ENCODE data around the gene GALNT17.

GALNT17 gene

DNA sequence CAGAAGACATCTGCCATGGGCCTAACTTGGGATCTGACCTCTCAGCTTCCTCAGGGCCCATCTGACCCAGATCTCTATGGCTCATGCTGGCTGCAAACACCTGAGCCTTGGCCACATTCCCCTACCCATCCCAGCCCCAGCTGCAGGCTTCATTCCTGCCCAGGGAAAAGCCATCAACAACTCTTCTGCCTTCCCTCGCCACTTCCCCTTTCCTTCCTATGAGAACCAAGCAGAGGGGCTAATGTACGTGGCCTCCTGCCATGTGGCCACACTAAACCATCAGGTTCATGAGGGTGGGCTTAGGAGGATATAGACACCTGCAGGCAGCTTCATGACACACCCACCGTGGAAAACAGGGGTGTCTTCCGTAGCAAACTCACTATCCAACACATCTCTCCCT, 312.2 kb downstream of the GALNT17 start:
- no peak for TF ChIP-seq TAF1 (IDR thresholded peaks at IDR 0.05; ENCODE audit: borderline replicate concordance, insufficient read depth, low read length)
- TF ChIP-seq REST (IDR thresholded peaks at IDR 0.05; ENCODE audit: insufficient read depth in 1 of 2, low read depth in 2 of 2, low read length in 2 of 2): no peak
- TF ChIP-seq FOXP2 (optimal IDR thresholded peaks at IDR 0.05; ENCODE audit: borderline replicate concordance, extremely low read depth, extremely low read length, insufficient read depth): no peak
- no peak for TF ChIP-seq POLR2AphosphoS5 (IDR thresholded peaks at IDR 0.05; ENCODE audit: low read depth, low read length)
- TF ChIP-seq SIN3A (IDR thresholded peaks at IDR 0.05; ENCODE audit: borderline replicate concordance, insufficient read depth, low read length): no peak

DNA sequence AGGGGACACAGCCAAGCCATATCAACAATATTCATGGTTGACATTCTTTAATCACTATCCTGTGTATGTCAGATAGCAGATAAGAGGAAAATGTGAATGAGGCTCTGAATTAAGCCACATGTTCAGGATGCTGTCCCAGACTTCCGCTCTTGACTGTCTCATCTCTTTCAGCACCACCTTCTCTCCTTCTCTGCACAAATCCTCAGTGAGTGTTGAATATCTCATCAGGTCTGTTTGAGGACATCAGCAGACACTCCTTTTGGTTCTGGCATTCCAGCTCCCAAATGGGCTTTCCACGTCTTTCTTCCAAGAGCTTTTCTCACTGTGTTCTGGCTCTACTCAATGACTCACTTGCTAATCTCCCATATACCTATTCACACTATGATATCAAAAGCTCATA, 321.7 kb downstream of the GALNT17 start:
- TF ChIP-seq SIN3A (IDR thresholded peaks at IDR 0.05; ENCODE audit: borderline replicate concordance, insufficient read depth, low read length) (no peak), POLR2AphosphoS5 (IDR thresholded peaks at IDR 0.05; ENCODE audit: low read depth, low read length) (no peak), FOXP2 (optimal IDR thresholded peaks at IDR 0.05; ENCODE audit: borderline replicate concordance, extremely low read depth, extremely low read length, insufficient read depth) (no peak), REST (IDR thresholded peaks at IDR 0.05; ENCODE audit: insufficient read depth in 1 of 2, low read depth in 2 of 2, low read length in 2 of 2) (no peak), TAF1 (IDR thresholded peaks at IDR 0.05; ENCODE audit: borderline replicate concordance, insufficient read depth, low read length) (no peak)

DNA sequence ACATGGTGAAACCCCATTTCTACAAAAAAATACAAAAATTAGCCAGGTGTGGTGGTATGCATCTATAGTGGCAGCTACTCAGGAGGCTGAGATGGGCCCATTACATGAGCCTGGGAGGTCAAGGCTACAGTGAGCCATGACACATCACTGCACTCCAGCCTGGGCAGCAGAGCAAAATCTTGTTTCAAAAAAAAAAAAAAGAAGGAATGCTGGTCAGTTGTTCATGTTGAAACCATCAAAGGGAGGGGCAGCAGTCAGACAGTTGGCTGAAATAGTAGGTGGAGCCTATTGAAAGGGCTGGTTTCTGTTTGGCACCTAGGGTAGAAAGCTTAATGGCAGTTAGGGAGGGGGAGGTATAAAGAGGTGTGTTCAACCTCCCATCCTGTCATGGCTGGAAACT, 323.0 kb downstream of the GALNT17 start:
- TF ChIP-seq TAF1 (IDR thresholded peaks at IDR 0.05; ENCODE audit: borderline replicate concordance, insufficient read depth, low read length): no peak
- no peak for TF ChIP-seq FOXP2 (optimal IDR thresholded peaks at IDR 0.05; ENCODE audit: borderline replicate concordance, extremely low read depth, extremely low read length, insufficient read depth)
- TF ChIP-seq SIN3A (IDR thresholded peaks at IDR 0.05; ENCODE audit: borderline replicate concordance, insufficient read depth, low read length): no peak
- no peak for TF ChIP-seq POLR2AphosphoS5 (IDR thresholded peaks at IDR 0.05; ENCODE audit: low read depth, low read length)
- TF ChIP-seq REST (IDR thresholded peaks at IDR 0.05; ENCODE audit: insufficient read depth in 1 of 2, low read depth in 2 of 2, low read length in 2 of 2): no peak

DNA sequence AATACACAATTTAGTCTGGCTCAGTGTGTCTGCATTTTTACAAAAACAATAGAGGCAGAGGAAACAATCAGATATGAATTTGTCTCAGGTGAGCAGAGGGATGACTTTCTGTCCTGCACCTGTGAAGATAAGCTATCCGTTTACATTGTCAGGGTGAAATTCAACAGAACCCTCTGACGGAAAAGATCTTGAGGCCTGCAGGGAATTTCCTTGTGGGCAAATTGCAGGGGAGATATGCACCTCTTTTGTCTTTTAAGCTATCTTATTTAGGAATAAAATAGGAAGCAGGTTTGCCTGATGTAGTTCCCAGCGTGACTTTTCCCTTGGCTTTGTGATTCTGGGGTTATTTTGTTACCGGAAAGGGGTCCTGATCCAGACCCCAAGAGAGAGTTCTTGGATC, 325.1 kb downstream of the GALNT17 start:
- no peak for TF ChIP-seq FOXP2 (optimal IDR thresholded peaks at IDR 0.05; ENCODE audit: borderline replicate concordance, extremely low read depth, extremely low read length, insufficient read depth)
- no peak for TF ChIP-seq SIN3A (IDR thresholded peaks at IDR 0.05; ENCODE audit: borderline replicate concordance, insufficient read depth, low read length)
- TF ChIP-seq REST (IDR thresholded peaks at IDR 0.05; ENCODE audit: insufficient read depth in 1 of 2, low read depth in 2 of 2, low read length in 2 of 2): no peak
- TF ChIP-seq TAF1 (IDR thresholded peaks at IDR 0.05; ENCODE audit: borderline replicate concordance, insufficient read depth, low read length): no peak
- no peak for TF ChIP-seq POLR2AphosphoS5 (IDR thresholded peaks at IDR 0.05; ENCODE audit: low read depth, low read length)
